ENCODE data around the gene BCAT1. TPM values are rescaled to one million over a fixed set of nuclear protein-coding genes. Genes with fewer than 3 reads are reported as not detected.
A peak's percentile ranks its signal among the peaks of the same experiment; 100 is the strongest.

The BCAT1 gene
- total RNA-seq, 4 donors from 2014 or later = 0.80 to 14.0 (median 3.9) TPM

- no peak for DNase-seq
- in situ Hi-C loops (cut with MboI; ENCODE audit: low pct_ligation_motif_present in 1 of 4, low pct_unique_long_range_greater_than_20kb in 1 of 4, low sequenced_read_pairs in 3 of 4) = no loop called here
- Histone ChIP-seq H3K4me3 (no peak overlapping the region), H3K27me3 (no peaks in the 10 kb centered on the region), H3K36me3 (no peaks in the 10 kb centered on the region), H3K27ac (no peak overlapping the region), H3K4me1 (peaks cover 0 to 8% (median 0%) of the 10 kb centered on the region in 4 donors), H3K9me3 (no peaks in the 10 kb centered on the region)
- TF ChIP-seq POLR2A (IDR thresholded peaks at IDR 0.05) (no peak), CTCF (IDR thresholded peaks at IDR 0.05) (peak in 1 of 5 experiments; percentile 13), EP300 (IDR thresholded peaks at IDR 0.05; ENCODE audit: low read depth) (no peak)
- WGBS, 2 donors (ENCODE audit: low coverage in 1 of 2) = 57 to 64% methylated on average over 4 of the region's 4 CpGs
- intact Hi-C loops (cut with DNase I; ENCODE audit: low total_unique reads) = no loop called here
Measured at GRCh38 chr12:24778486-24779304, 170.2 kb downstream of the BCAT1 start.

GRCh38 chr12:24777359-24777758 is 171.5 kb downstream of the BCAT1 start:
- TF ChIP-seq CTCF (IDR thresholded peaks at IDR 0.05) (no peak), POLR2A (IDR thresholded peaks at IDR 0.05) (no peak), POLR2AphosphoS5 (IDR thresholded peaks at IDR 0.05) (no peak), EP300 (IDR thresholded peaks at IDR 0.05; ENCODE audit: low read depth) (no peak)
- H3K27ac ChIP-seq = no peak overlapping the region
- no peak overlapping the region for H3K4me3 ChIP-seq
- intact Hi-C loops (cut with DNase I; ENCODE audit: low total_unique reads) (no loop called here), in situ Hi-C loops (cut with MboI; ENCODE audit: low pct_ligation_motif_present in 1 of 4, low pct_unique_long_range_greater_than_20kb in 1 of 4, low sequenced_read_pairs in 3 of 4) (no loop called here)
- peaks cover 0 to 8% (median 0%) of the 10 kb centered on the region in 4 donors for H3K4me1 ChIP-seq
- no peaks in the 10 kb centered on the region for H3K36me3 ChIP-seq
- DNase-seq = no peak
- H3K27me3 ChIP-seq = no peaks in the 10 kb centered on the region
- no peaks in the 10 kb centered on the region for H3K9me3 ChIP-seq
- 64 to 78% methylated on average over 3 to 8 of the region's 8 CpGs for WGBS, 2 donors (ENCODE audit: low coverage in 1 of 2)

- intact Hi-C loops (cut with DNase I; ENCODE audit: low total_unique reads) (no loop called here), in situ Hi-C loops (cut with MboI; ENCODE audit: low pct_ligation_motif_present in 1 of 4, low pct_unique_long_range_greater_than_20kb in 1 of 4, low sequenced_read_pairs in 3 of 4) (no loop called here)
- no peaks in the 10 kb centered on the region for H3K36me3 ChIP-seq
- TF ChIP-seq EP300 (IDR thresholded peaks at IDR 0.05; ENCODE audit: low read depth) (no peak), POLR2A (IDR thresholded peaks at IDR 0.05) (no peak), CTCF (IDR thresholded peaks at IDR 0.05) (no peak), POLR2AphosphoS5 (IDR thresholded peaks at IDR 0.05) (no peak)
- no peak overlapping the region for H3K4me3 ChIP-seq
- H3K27ac ChIP-seq = no peak overlapping the region
- H3K27me3 ChIP-seq = no peaks in the 10 kb centered on the region
- peaks cover 0 to 8% (median 0%) of the 10 kb centered on the region in 4 donors for H3K4me1 ChIP-seq
- 56 to 62% methylated on average over 2 of the region's 2 CpGs for WGBS, 2 donors (ENCODE audit: low coverage in 1 of 2)
- no peaks in the 10 kb centered on the region for H3K9me3 ChIP-seq
- no peak for DNase-seq
Measured at GRCh38 chr12:24776861-24777260, 172.0 kb downstream of the BCAT1 start.

- H3K4me3 ChIP-seq = no peak overlapping the region
- 92 to 96% methylated on average over 5 of the region's 5 CpGs for WGBS, 2 donors (ENCODE audit: low coverage in 1 of 2)
- no peak overlapping the region for H3K27ac ChIP-seq
- H3K4me1 ChIP-seq = peaks cover 0 to 8% (median 0%) of the 10 kb centered on the region in 4 donors
- H3K27me3 ChIP-seq = no peaks in the 10 kb centered on the region
- TF ChIP-seq POLR2A (IDR thresholded peaks at IDR 0.05) (no peak), POLR2AphosphoS5 (IDR thresholded peaks at IDR 0.05) (no peak), EP300 (IDR thresholded peaks at IDR 0.05; ENCODE audit: low read depth) (no peak), CTCF (IDR thresholded peaks at IDR 0.05) (no peak)
- intact Hi-C loops (cut with DNase I; ENCODE audit: low total_unique reads) (no loop called here), in situ Hi-C loops (cut with MboI; ENCODE audit: low pct_ligation_motif_present in 1 of 4, low pct_unique_long_range_greater_than_20kb in 1 of 4, low sequenced_read_pairs in 3 of 4) (no loop called here)
- no peaks in the 10 kb centered on the region for H3K36me3 ChIP-seq
- no peak for DNase-seq
- no peaks in the 10 kb centered on the region for H3K9me3 ChIP-seq
Measured at GRCh38 chr12:24775073-24775472, 173.8 kb downstream of the BCAT1 start.

Measured in transverse colon (tissue), 4 donors.